Hippocampal formation (tissue), 2 donors: ENCODE measurements around the gene HKDC1.
"Not testable (repeated sequence)": the region's sequence is repeated elsewhere in the genome, so short reads cannot be mapped to it uniquely, and the experiment has no call there.

Experiments
- DNase-seq, 2 donors: peaks; one replicate each; lab custom pipeline; 2025; lab: John Stamatoyannopoulos, UW

Gene HKDC1

DNA sequence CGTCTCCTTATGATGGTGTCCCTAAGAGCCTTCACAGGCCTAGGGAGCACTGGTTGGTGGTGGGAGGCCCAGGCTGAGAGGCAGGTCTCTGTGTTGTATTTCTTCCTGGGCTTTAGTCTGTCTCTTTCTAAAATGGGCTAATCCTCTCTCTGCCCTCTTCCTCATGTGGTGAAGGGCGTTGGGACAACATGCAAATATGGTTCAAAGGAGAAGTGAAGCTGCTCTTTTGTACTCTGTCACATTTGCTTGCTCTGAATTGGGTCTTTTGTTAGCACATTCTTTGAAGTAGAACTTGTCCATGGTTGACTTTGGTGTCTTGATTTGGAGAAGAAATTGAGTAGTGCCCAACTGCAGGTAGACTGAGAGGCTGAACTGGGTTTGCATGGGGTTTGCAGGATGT is 59.0 kb downstream of the HKDC1 start:
- DNase-seq = no peak

DNA sequence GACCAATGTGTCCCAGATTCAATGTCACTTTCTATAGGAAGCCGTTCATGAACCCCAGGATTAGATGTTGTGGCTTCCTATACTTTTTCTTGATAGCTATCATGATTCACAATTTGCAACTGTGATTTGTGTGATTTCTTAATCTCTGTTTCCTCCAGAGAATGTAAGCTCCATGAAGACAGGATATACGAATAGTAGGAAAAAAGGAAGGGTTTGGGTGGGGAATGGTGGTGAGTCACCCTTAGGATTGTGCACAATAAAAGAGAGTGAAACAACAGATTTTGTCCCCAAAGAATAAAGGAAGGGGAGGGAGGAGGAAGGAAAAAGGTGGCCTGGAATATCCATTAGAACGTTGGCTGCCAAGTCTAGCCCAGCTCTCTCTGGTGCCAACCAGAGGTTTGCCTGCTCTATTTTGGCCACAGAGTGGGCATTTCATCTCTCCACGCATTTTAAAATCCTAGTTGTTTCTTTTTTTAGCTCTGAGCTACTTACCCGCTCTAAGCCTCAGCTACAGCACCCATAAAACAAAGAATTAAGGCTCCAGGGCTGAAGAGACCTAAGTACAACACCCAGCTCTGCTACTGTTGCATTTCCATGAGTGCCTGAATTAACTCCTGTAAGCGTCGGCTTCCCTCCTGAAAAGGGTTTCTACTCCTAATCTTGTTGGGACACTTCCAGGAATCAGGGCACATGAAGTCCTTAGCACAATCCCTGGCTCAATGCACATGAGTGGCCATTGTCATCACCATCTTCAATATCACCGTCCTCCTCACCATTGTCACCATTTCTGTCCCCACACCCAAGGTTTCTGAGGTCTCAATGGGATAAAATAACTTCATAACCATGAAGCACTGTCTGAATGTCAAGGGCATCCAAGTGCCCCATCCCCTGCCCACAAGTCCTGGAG is 61.6 kb downstream of the HKDC1 start:
- DNase-seq = no peak

DNA sequence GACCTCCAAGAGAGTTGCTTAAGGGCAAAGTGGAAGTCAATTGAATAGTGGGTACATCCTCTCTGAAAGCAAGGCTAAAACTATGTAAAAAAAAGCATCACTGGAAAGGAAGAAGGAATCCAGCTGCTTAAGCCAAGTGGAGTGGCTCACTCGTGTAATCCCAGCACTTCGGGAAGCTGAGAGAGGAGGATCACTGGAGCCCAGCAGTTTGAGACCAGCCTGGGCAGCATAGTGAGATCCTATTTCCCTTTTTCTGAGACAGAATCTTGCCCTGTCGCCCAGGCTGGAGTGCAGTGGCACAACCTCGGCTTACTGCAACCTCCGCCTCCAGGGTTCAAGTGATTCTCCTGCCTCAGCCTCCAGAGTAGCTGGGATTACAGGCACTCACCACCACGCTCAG is 64.3 kb downstream of the HKDC1 start:
- DNase-seq = not testable (repeated sequence)

DNA sequence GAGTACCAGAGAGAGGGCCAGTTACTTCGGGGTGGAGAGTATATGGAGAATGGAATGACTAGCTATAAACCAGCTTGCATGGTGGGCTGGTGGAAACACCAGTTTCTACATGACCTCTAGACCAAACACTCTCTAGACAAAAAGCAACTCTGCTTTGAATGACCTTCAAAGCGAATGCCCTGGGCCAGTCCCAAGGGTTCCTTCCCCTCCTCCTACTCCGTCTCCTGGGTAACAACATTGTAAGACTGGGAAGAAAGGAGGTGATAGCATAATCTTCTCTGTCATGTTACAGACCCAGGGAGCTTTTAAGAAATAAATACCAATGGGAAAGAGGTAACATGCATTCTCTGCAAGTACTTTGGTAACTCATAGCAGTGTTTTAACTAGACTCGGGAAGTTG is 65.6 kb downstream of the HKDC1 start:
- DNase-seq = no peak

DNA sequence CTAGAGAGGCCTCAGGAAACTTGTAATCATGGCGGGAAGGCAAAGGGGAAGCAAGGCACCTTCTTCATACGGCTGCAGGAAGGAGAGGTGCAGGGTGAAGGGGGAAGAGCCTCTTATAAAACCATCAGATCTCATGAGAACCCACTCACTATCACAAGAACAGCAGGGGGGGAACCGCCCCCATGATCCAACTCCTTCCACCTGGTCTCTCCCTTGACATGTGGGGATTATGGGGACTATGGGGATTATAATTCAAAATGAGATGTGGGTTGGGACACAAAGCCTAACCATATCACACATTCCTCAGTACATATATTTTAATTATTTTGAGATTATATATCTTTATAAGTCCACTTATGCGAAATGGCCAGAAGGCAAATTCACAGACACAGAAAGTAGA is 67.0 kb downstream of the HKDC1 start:
- DNase-seq = no peak

DNA sequence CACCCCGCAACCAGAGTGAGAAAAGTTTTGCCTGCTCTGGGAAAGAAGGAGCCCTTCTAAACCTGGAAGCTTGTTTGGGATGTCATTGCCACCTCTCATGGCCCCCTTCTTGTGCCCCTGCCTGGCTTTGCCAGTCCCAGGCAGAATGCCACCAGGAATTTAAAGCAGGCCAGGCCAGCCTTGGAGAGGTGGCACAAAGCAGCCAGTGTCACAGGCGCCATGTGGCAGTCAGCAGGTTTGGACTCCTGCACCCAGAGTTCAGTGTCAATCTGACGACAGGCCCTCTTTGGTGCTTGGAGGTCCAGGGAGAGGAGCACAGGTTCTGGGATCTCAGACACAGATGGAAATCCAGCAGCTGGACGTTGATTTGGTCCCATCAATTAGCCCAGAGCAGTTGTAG is 70.9 kb downstream of the HKDC1 start:
- no peak for DNase-seq

DNA sequence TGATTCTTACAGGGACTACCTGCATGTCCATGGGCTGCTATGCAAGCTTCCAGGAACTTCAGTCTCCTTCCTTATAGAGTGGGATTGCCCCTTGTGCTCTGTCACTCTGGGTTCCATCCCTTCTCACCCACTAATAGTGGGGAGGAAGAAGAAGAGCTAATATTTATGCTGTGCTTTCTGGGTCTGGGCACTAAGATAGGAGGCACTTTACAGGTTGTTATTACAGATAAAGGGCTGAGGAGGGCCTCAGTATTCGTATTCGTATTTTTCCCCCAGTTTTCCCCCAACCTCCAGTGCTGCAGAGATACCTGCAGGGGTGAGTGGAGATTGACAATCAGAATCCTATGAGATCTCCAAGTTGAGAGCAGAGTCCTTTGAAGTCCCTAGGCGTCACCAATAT is 72.3 kb downstream of the HKDC1 start:
- DNase-seq = no peak

DNA sequence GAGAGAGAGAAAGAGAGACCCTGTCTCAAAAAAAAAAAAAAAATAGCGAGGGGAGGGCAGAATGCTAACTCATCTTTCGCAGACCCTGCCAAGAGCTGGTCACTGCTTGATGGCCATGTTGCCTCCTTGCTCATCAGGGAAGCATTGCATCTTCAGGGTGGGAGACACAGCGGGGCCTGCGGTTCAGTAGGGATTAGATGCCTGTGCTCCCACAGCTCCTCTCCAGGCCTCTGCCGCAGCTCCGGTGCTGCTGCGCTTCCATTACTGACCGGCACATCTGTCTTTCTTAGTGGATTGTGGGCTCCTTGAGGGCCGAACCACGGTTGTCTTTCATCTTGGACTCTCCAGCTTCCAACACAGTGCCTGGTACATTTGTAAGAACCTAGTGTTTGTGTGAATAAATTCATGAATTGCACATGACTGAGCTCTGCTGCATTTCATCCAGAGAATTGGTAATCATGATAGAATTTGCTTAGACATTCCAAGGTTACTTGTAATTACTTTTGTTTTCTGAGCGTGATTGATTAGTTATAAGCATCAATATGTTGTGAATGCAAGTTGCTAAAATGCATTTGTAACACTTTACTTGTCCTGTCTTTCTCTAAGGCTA is 75.0 kb downstream of the HKDC1 start:
- no peak for DNase-seq

- no peak for DNase-seq
These were observed 83.5 kb downstream of the HKDC1 start for GRCh38 chr10:69303632-69304051.

- DNase-seq = no peak
These were observed 86.3 kb downstream of the HKDC1 start for GRCh38 chr10:69306421-69306820.

DNA sequence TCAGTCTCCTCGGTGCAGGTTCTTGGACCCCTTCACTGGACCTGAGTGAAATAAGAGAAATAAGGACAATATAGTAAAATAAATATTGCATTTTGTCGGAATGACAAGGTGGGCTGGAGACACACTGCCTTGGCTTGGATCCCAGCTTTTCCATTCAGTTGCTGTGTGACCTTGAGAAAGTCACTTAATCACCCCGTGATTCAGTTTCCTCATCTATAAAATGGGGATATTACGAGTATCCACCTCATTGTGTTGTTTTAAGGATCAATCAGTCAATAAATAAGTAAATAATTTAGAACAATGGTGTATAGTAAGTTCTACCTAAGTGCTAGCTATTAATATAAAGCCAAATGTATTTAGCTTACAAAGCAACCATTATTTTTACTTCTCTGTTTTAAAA is 87.3 kb downstream of the HKDC1 start:
- no peak for DNase-seq

DNA sequence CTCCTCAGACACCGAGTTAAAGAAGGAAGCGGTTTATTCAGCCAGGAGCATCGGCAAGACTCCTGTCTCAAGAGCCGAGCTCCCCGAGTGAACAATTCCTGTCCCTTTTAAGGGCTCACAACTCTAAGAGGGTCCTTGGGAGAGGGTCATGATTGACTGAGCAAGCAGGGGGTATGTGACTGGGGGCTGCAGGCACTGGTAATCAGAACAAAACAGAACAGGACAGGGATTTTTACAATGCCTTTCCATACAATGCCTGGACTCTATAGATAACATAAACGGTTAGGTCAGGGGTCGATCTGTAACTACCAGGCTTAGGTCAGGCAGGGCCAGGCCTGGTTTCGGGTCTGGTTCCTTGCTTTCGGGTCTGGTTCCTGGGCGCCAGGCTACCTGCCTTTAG is 88.2 kb downstream of the HKDC1 start:
- DNase-seq = not testable (repeated sequence)

- DNase-seq = no peak
These were observed 91.2 kb downstream of the HKDC1 start for GRCh38 chr10:69311309-69311708.

DNA sequence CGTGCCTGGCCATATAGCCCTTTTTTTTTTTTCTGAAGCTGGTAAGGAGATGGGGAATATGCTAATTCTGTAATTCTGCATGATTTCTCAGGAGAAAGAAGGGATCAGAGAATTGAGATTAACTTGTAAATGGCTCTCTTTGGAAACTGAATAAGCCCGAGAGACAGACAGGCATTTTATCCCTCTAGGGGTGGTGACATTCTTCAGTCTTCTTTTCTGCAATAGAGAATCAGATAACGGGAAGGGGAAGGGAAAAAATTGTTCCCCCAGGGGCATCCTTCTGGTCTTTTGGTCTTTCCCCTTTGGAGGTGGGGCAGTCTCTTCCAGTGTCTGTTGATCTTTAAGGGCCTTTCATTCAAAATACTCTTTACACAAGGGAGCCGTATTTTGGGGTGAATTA is 92.4 kb downstream of the HKDC1 start:
- no peak for DNase-seq

- DNase-seq = no peak
These were observed 95.0 kb downstream of the HKDC1 start for GRCh38 chr10:69315100-69315542.

DNA sequence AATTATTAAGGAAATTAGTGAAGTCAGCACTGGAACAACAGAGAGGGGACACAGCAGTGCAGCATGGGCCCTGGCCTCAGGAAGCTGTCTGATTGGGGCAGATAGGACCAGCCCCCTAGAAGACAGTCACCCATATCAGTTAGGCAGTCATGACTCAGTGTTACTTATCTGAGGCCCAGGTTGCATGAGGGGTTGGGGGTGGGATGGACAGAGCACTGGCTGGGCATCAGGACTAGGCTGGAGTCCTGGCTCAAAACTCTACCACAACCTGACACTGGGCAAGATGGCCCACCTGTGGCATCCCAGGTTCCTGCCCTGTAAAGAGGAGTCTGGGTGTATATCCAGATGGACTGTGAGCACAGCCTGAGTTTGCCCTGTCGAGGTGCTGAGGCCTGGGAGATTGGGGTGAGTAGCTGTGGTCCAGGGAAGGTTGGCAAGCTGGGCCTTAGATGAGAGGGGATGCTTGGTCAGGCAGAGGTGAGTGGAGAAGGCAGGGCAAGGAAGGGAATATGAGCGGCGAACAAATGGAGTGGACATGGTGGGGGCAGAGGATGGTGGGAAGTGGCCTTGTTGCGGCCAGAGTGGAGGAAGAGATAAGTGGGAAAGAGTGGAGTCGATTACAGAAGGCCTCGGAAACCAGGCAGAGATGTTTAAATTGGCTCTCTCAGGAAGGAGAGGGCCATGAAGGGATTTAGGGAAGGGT is 95.6 kb downstream of the HKDC1 start:
- DNase-seq = no peak

GRCh38 chr10:69316313-69317059 is 96.4 kb downstream of the HKDC1 start:
- no peak for DNase-seq
